CD4-positive, CD25-positive, alpha-beta regulatory T cell (primary cell): Measurements from ENCODE around the gene OVCH2. TPM values are rescaled to one million over a fixed set of nuclear protein-coding genes. Genes with fewer than 3 reads are reported as not detected.

Experiments
- ATAC-seq, 2 donors: fragments of 150-1000 bp; cut with Tn5 transposase; one replicate each; pipeline ENCODE4 v1.10.0; 2021; ENCODE audit warnings: low read depth in 2 of 2, moderate number of reproducible peaks in 2 of 2, moderate library complexity in 1 of 2
- DNase-seq, 3 donors: peaks; one replicate each; pipeline versions ENCODE4 v3.0.0 to v3.0.0-alpha.2; 2012 to 2022; ENCODE audit warnings: mixed read lengths in 1 of 3
- H3K27ac ChIP-seq: one replicate; pipeline ENCODE4 v1.7.0; 2013; ENCODE audit warnings: mild to moderate bottlenecking, low read length; ENCODE audit not compliant: insufficient read depth, poor library complexity, severe bottlenecking
- H3K27me3 ChIP-seq: one replicate; pipeline ENCODE4 v1.7.0; 2013; ENCODE audit warnings: low read length; ENCODE audit not compliant: control insufficient read depth, insufficient read depth
- H3K36me3 ChIP-seq: one replicate; pipeline ENCODE4 v1.7.0; 2013; ENCODE audit warnings: mild to moderate bottlenecking, low read length, moderate library complexity; ENCODE audit not compliant: control insufficient read depth, insufficient read depth
- H3K4me1 ChIP-seq: 2 replicates; pipeline ENCODE4 v1.7.0; 2013; ENCODE audit warnings: mild to moderate bottlenecking, low read length; ENCODE audit not compliant: insufficient read depth, control insufficient read depth, poor library complexity, severe bottlenecking
- H3K4me3 ChIP-seq: one replicate; pipeline ENCODE4 v1.7.0; 2013; ENCODE audit warnings: low read depth, mild to moderate bottlenecking, low read length, moderate library complexity
- H3K9me3 ChIP-seq, 2 experiments: 1 replicate in 1 of 2; 2 replicates in 1 of 2; pipeline ENCODE4 v1.7.0; 2013; ENCODE audit warnings: low read length in 2 of 2, mild to moderate bottlenecking in 1 of 2, moderate library complexity in 1 of 2; ENCODE audit not compliant: control insufficient read depth in 2 of 2
- H3K27ac Mint-ChIP-seq, 3 donors: one replicate each; pipeline ENCODE4 v1.8.0; 2020 to 2022; ENCODE audit warnings: mild to moderate bottlenecking in 3 of 3, mixed read lengths in 3 of 3, moderate library complexity in 2 of 3
- H3K27me3 Mint-ChIP-seq: one replicate; pipeline ENCODE4 v1.8.0; 2022; ENCODE audit warnings: mild to moderate bottlenecking, mixed read lengths
- H3K36me3 Mint-ChIP-seq: one replicate; pipeline ENCODE4 v1.8.0; 2020; ENCODE audit warnings: mixed read lengths
- H3K4me1 Mint-ChIP-seq, 4 donors: one replicate each; pipeline ENCODE4 v1.8.0; 2020 to 2022; ENCODE audit warnings: mixed read lengths in 4 of 4, mild to moderate bottlenecking in 1 of 4
- H3K4me3 Mint-ChIP-seq, 4 donors: one replicate each; pipeline ENCODE4 v1.8.0; 2020 to 2022; ENCODE audit warnings: mild to moderate bottlenecking in 4 of 4, mixed read lengths in 4 of 4, moderate library complexity in 3 of 4
- H3K9me3 Mint-ChIP-seq, 7 donors: one replicate each; pipeline ENCODE4 v1.8.0; 2020 to 2022; ENCODE audit warnings: mixed read lengths in 7 of 7, mild to moderate bottlenecking in 3 of 7, moderate library complexity in 2 of 7
- polyA plus RNA-seq, 4 donors: library from polyadenylated mRNA; unstranded; fragments of 300-500 nt; fragmentation: Illumina TruSeq; gene quantifications; one replicate each; pipeline ENCODE4 v1.2.3, GENCODE V29; 2021
- total RNA-seq: library from RNA; stranded (reverse); gene quantifications from one replicate; pipeline ENCODE4 v1.2.3, GENCODE V29; 2022

Gene OVCH2
- total and polyA plus RNA-seq, 5 donors from 2014 or later = not detected

DNA sequence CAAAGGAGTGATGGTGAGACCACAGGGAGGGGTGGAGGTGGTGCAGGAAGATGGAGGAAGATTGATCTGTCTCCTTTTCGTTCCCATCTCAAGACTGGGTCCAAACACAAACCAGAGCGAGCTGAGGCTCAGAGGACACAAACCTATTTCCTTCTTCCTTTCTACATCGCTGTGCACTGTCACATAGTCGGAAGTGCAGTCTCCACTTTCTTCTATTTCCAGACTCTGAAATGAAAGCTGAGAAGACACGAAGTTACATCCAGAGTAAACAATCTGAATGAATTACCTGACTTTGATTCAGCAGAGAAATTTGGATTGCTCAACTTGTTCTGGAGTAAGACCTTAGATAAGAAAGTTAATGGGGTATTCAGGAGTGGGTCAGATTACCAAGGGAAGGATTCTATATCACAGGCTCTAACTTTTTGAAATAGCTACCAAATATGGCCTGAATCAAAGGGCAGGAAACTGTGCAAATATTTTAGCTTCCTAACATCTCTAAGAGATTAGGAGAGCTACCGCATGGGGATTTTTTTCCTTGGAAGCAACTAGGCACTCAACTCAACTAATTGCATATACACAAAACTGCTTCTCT, 14.4 kb downstream of the OVCH2 start:
- no peak overlapping the region for H3K27ac Mint-ChIP-seq
- no peaks in the 10 kb centered on the region for H3K4me1 Mint-ChIP-seq
- Histone ChIP-seq H3K27me3 (peaks cover 16% of the 10 kb centered on the region), H3K4me1 (no peaks in the 10 kb centered on the region), H3K36me3 (no peaks in the 10 kb centered on the region), H3K27ac (no peak overlapping the region), H3K4me3 (no peak overlapping the region), H3K9me3 (no peaks in the 10 kb centered on the region)
- H3K4me3 Mint-ChIP-seq = no peak overlapping the region
- DNase-seq (no peak), ATAC-seq (no peak)
- H3K27me3 Mint-ChIP-seq = peaks cover 33% of the 10 kb centered on the region
- no peaks in the 10 kb centered on the region for H3K9me3 Mint-ChIP-seq
- no peaks in the 10 kb centered on the region for H3K36me3 Mint-ChIP-seq

DNA sequence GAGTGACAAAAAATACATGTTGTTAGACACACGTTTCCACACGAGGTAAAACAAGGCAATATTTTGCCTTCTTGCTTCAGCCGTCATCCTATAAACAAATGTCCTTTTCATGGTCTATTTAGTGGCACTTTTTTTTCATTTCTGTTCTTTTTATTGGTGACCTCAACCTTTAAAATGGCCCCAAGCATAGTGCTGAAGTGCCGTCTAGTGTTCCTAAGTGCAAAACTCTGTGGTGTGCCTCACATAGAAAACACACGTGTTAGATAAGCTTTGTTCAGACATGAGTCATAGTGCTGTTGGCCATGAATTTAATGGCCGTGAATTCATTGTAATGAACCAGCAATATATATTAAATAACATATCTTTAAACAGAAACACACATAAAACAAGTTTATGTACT, 15.6 kb downstream of the OVCH2 start:
- Histone ChIP-seq H3K4me1 (no peaks in the 10 kb centered on the region), H3K36me3 (no peaks in the 10 kb centered on the region), H3K9me3 (no peaks in the 10 kb centered on the region), H3K27me3 (peaks cover 16% of the 10 kb centered on the region), H3K4me3 (no peak overlapping the region), H3K27ac (no peak overlapping the region)
- H3K27me3 Mint-ChIP-seq = peaks cover 33% of the 10 kb centered on the region
- no peaks in the 10 kb centered on the region for H3K4me1 Mint-ChIP-seq
- no peak overlapping the region for H3K27ac Mint-ChIP-seq
- DNase-seq (no peak), ATAC-seq (no peak)
- H3K36me3 Mint-ChIP-seq = no peaks in the 10 kb centered on the region
- H3K9me3 Mint-ChIP-seq = no peaks in the 10 kb centered on the region
- no peak overlapping the region for H3K4me3 Mint-ChIP-seq

DNA sequence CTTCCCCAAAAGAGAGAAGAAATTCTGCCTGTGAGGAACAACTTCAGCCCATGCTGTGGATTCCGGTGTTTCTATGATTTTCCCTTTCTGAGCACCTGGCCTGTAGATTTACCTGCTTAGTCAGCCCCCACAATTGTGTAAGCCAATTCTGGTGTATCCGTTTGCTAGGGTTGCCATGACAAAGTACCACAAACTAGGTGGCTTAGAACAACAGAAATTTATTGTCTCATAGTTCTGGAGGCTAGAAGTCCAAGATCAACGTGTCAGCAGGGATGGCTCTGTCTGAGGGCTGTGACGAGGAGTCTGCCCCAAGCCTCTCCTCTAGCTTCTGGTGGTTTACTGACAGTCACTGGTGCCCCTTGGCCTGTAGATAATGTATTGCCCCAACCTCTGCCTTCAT, 17.0 kb downstream of the OVCH2 start:
- no peaks in the 10 kb centered on the region for H3K9me3 ChIP-seq
- H3K36me3 ChIP-seq = no peaks in the 10 kb centered on the region
- no peak overlapping the region for H3K4me3 ChIP-seq
- DNase-seq (no peak), ATAC-seq (no peak)
- H3K27me3 ChIP-seq = peaks cover 19% of the 10 kb centered on the region
- H3K4me1 ChIP-seq = no peaks in the 10 kb centered on the region
- no peak overlapping the region for H3K27ac ChIP-seq
- H3K27ac Mint-ChIP-seq = no peak overlapping the region
- H3K36me3 Mint-ChIP-seq = no peaks in the 10 kb centered on the region
- H3K27me3 Mint-ChIP-seq = peaks cover 30% of the 10 kb centered on the region
- H3K9me3 Mint-ChIP-seq = no peaks in the 10 kb centered on the region
- H3K4me3 Mint-ChIP-seq = no peak overlapping the region
- no peaks in the 10 kb centered on the region for H3K4me1 Mint-ChIP-seq

DNA sequence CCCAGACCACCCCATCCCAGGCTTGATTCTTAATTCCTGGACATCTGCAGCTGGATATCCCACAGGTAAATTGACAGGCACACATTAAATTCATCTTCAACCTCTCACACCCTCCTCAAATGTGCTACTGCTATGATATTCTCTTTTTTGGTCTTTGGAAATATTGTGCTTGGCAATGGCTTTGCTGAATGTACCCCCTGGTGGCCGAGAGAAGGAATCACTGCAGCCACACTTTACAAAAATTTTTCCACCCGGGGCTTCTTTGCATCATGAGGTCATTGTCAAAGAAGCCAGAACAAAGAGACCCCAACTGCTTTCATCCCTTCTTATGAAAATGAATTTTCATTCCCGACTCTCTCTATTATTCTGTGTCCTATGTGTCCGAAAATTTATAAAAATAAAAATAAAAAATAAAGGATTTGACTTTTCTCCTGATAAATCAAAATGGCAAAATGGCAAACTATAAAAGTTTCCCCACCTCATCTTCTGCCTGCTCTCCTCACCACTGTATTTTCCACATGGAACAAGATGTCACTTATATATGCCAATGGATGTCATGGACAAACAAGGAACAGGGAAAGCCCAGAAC, 17.9 kb downstream of the OVCH2 start:
- H3K27ac ChIP-seq = no peak overlapping the region
- Mint-ChIP-seq H3K27ac (no peak overlapping the region), H3K9me3 (no peaks in the 10 kb centered on the region), H3K36me3 (no peaks in the 10 kb centered on the region), H3K4me3 (no peak overlapping the region), H3K4me1 (no peaks in the 10 kb centered on the region), H3K27me3 (peaks cover 20% of the 10 kb centered on the region)
- H3K27me3 ChIP-seq = peaks cover 18% of the 10 kb centered on the region
- H3K9me3 ChIP-seq = no peaks in the 10 kb centered on the region
- ATAC-seq (no peak), DNase-seq (peak in 2 of 3 donors; percentile 16 to 38)
- no peaks in the 10 kb centered on the region for H3K36me3 ChIP-seq
- H3K4me1 ChIP-seq = no peaks in the 10 kb centered on the region
- no peak overlapping the region for H3K4me3 ChIP-seq

DNA sequence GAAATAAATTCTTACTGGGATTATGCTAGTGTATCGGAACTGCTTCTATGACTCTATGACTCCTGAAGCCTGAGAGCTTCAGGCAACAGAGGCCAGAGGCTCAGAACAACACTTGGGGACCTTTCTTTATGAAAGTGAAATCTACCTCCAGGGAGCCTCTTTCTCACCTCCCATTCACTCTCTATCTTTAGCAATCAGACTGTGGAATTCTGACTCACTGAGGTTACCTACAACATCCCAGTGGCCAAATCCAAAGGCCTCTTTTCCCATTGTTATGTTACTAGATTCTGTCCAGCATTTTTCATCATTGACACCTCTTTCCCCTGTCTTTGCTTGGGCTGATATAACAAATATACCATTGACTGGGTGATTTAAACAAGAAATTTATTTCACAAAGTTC, 18.9 kb downstream of the OVCH2 start:
- no peaks in the 10 kb centered on the region for H3K4me1 ChIP-seq
- DNase-seq (no peak), ATAC-seq (no peak)
- peaks cover 13% of the 10 kb centered on the region for H3K27me3 ChIP-seq
- H3K4me3 ChIP-seq = no peak overlapping the region
- no peak overlapping the region for H3K4me3 Mint-ChIP-seq
- no peaks in the 10 kb centered on the region for H3K36me3 ChIP-seq
- no peaks in the 10 kb centered on the region for H3K36me3 Mint-ChIP-seq
- no peaks in the 10 kb centered on the region for H3K9me3 ChIP-seq
- H3K9me3 Mint-ChIP-seq = no peaks in the 10 kb centered on the region
- no peaks in the 10 kb centered on the region for H3K4me1 Mint-ChIP-seq
- peaks cover 13% of the 10 kb centered on the region for H3K27me3 Mint-ChIP-seq
- no peak overlapping the region for H3K27ac ChIP-seq
- H3K27ac Mint-ChIP-seq = no peak overlapping the region

DNA sequence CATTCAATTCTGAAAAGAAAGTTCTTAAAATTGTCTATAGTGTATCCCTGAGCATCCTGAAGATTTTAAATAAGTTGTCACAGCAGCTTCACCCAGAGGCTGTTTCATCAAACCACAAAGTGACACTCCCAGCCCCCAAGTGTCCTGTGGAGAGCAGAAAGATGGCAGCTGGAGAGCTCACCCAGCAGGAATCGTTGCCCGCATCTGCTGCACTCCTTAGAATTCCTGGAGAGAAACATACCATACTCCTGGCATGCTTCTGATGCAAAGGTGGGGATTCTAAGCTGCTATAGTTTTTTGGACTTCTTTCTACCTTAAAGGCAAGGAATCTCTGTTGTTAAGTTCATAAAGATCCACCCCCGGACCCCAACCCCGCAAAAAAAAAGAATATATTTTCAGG, 19.5 kb downstream of the OVCH2 start:
- DNase-seq = no peak
- Histone ChIP-seq H3K9me3 (no peaks in the 10 kb centered on the region), H3K36me3 (no peaks in the 10 kb centered on the region), H3K4me1 (no peaks in the 10 kb centered on the region), H3K27me3 (peaks cover 12% of the 10 kb centered on the region), H3K4me3 (no peak overlapping the region), H3K27ac (no peak overlapping the region)
- Mint-ChIP-seq H3K4me1 (no peaks in the 10 kb centered on the region), H3K27me3 (peaks cover 13% of the 10 kb centered on the region), H3K4me3 (no peak overlapping the region), H3K27ac (no peak overlapping the region), H3K36me3 (no peaks in the 10 kb centered on the region), H3K9me3 (no peaks in the 10 kb centered on the region)
- no peak for ATAC-seq

DNA sequence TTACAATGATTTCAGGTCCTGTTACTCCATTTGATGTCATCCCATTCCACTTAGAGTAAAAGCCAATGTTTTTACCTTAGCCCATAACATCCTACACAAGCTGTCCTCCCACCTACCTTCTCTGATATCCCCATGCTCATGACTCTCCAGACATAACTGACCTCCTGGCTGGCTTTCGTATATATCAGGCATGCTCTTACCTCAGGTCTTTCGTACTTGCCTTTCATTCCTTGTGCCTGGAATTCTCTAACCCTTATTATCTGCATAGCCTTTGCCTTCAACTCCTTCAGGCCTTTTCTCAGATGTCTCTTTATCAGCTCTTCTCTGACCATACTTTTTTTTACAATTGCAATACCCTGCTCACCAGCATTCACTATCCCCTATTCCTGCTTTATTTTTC, 22.7 kb downstream of the OVCH2 start:
- Mint-ChIP-seq H3K4me1 (no peaks in the 10 kb centered on the region), H3K27me3 (peaks cover 12% of the 10 kb centered on the region), H3K4me3 (no peak overlapping the region), H3K36me3 (no peaks in the 10 kb centered on the region), H3K27ac (no peak overlapping the region), H3K9me3 (no peaks in the 10 kb centered on the region)
- Histone ChIP-seq H3K9me3 (no peaks in the 10 kb centered on the region), H3K27me3 (peaks cover 6% of the 10 kb centered on the region), H3K4me1 (no peaks in the 10 kb centered on the region), H3K36me3 (no peaks in the 10 kb centered on the region), H3K27ac (no peak overlapping the region), H3K4me3 (no peak overlapping the region)
- ATAC-seq (no peak), DNase-seq (no peak)

DNA sequence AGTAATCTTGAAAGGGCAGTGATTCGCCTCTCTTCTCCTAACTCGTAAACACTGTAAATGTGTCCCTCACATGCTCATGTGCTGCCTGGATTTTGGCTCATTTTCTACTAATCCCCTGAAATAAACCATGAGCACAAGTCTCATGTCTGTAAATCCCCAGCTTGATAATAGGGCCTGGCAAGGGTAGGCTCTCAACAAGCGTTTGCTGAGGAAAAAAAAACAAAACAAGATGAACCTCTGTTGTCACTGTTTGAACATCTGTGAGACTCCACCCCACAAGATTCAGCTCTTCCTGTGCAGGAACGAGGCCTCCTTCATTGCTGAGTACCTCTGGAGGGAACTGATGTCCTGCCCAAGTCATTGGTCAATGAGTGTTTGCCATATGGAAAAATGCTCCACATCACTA, 28.5 kb downstream of the OVCH2 start:
- Histone ChIP-seq H3K4me1 (no peaks in the 10 kb centered on the region), H3K27me3 (peaks cover 15% of the 10 kb centered on the region), H3K27ac (no peak overlapping the region), H3K9me3 (no peaks in the 10 kb centered on the region), H3K36me3 (no peaks in the 10 kb centered on the region), H3K4me3 (no peak overlapping the region)
- H3K9me3 Mint-ChIP-seq = no peaks in the 10 kb centered on the region
- no peaks in the 10 kb centered on the region for H3K36me3 Mint-ChIP-seq
- no peak overlapping the region for H3K4me3 Mint-ChIP-seq
- H3K27me3 Mint-ChIP-seq = peaks cover 33% of the 10 kb centered on the region
- no peak for ATAC-seq
- H3K27ac Mint-ChIP-seq = no peak overlapping the region
- DNase-seq = no peak
- H3K4me1 Mint-ChIP-seq = peaks cover 0 to 8% (median 2%) of the 10 kb centered on the region in 4 donors
